Mucosa of descending colon (tissue), 3 donors: Measurements from ENCODE around the gene POMT1. TPM values are rescaled to one million over a fixed set of nuclear protein-coding genes. Genes with fewer than 3 reads are reported as not detected.

ENCODE experiments used
- ATAC-seq: fragments of 200-7000 bp; cut with Tn5 transposase; one replicate; pipeline ENCODE4 v1.9.1; 2020; ENCODE audit warnings: mild to moderate bottlenecking, moderate library complexity
- DNase-seq, 3 donors: peaks; one replicate each; pipeline ENCODE4 v3.0.0-alpha.2; 2020
- H3K36me3 ChIP-seq: fragments of 200-600 bp; one replicate; pipeline ENCODE4 v1.8.0; 2021; ENCODE audit warnings: low read depth, mild to moderate bottlenecking
- H3K4me1 ChIP-seq: fragments of 200-600 bp; one replicate; pipeline ENCODE4 v1.8.0; 2021; ENCODE audit warnings: low read depth, mild to moderate bottlenecking
- H3K4me3 ChIP-seq: fragments of 200-600 bp; one replicate; pipeline ENCODE4 v1.8.0; 2021; ENCODE audit warnings: mild to moderate bottlenecking
- H3K9me3 ChIP-seq: fragments of 200-600 bp; one replicate; pipeline ENCODE4 v1.8.0; 2021; ENCODE audit warnings: mild to moderate bottlenecking
- CTCF ChIP-seq: fragments of 200-600 bp; IDR thresholded peaks from one replicate; pipeline ENCODE4 v1.8.0; 2022; ENCODE audit warnings: antibody characterized with exemption, mild to moderate bottlenecking
- intact Hi-C, 2 donors: fragments of 100-400 bp; cut with DNase I in 1 of 2; cut with micrococcal nuclease in 1 of 2; formaldehyde crosslinking; loops; one replicate each; pipeline versions ENCODE4 v1.11.0 to v1.11.1; 2022; cut with DNase I, micrococcal nuclease
- total RNA-seq, 3 donors: library from RNA; stranded (reverse); fragmentation: NEBNext Ultra II Directional in 2 of 3; extraction: Animal tissue kit (Norgen Biotek cat#: 25700) in 2 of 3; gene quantifications; one replicate each; pipeline versions ENCODE4 v1.2.1 to v1.2.4, GENCODE V29; 2021 to 2023
- donor health status: DM: no; HTN: no; CAD: no; lungs with moderate emphysema.
- donor health status: DM: no; HTN: no; CAD: no.
- donor health status: DM: no; HTN: yes; CAD: no.

The POMT1 gene
- total RNA-seq, 3 donors from 2014 or later: 26.1 to 40.5 (median 35.4) TPM

GRCh38 chr9:131552030-131552429 lies 49.3 kb downstream of the POMT1 start:
- no peak for TF ChIP-seq CTCF
- H3K4me1 ChIP-seq: peaks cover 1% of the 10 kb centered on the region
- no peaks in the 10 kb centered on the region for H3K36me3 ChIP-seq
- H3K9me3 ChIP-seq: no peaks in the 10 kb centered on the region
- intact Hi-C loops: no loop called here
- no peak overlapping the region for H3K4me3 ChIP-seq
- DNase-seq (no peak), ATAC-seq (no peak)

GRCh38 chr9:131554087-131554842 lies 51.5 kb downstream of the POMT1 start:
- Histone ChIP-seq H3K4me3 (no peak overlapping the region), H3K36me3 (no peaks in the 10 kb centered on the region), H3K9me3 (no peaks in the 10 kb centered on the region), H3K4me1 (no peaks in the 10 kb centered on the region)
- intact Hi-C loops: no loop called here
- DNase-seq (no peak), ATAC-seq (no peak)
- no peak for TF ChIP-seq CTCF

GRCh38 chr9:131554843-131555351 lies 52.2 kb downstream of the POMT1 start:
- Histone ChIP-seq H3K4me1 (no peaks in the 10 kb centered on the region), H3K36me3 (no peaks in the 10 kb centered on the region), H3K9me3 (no peaks in the 10 kb centered on the region), H3K4me3 (no peak overlapping the region)
- intact Hi-C loops: no loop called here
- no peak for DNase-seq
- ATAC-seq: no peak
- no peak for TF ChIP-seq CTCF

- ATAC-seq: no peak
- Histone ChIP-seq H3K4me3 (no peak overlapping the region), H3K4me1 (no peaks in the 10 kb centered on the region), H3K9me3 (no peaks in the 10 kb centered on the region), H3K36me3 (no peaks in the 10 kb centered on the region)
- intact Hi-C loops: no loop called here
- DNase-seq: no peak
- no peak for TF ChIP-seq CTCF
Measured at GRCh38 chr9:131555841-131556673, 53.3 kb downstream of the POMT1 start.

GRCh38 chr9:131557855-131558548 lies 55.3 kb downstream of the POMT1 start:
- H3K4me1 ChIP-seq: no peaks in the 10 kb centered on the region
- no peaks in the 10 kb centered on the region for H3K9me3 ChIP-seq
- peak; percentile 12 for ATAC-seq
- no peak overlapping the region for H3K4me3 ChIP-seq
- intact Hi-C loops: no loop called here
- TF ChIP-seq CTCF: no peak
- DNase-seq: no peak
- H3K36me3 ChIP-seq: no peaks in the 10 kb centered on the region
